ENCODE data around the gene EVL.

GRCh38 chr14:100022772-100023451, 42.3 kb upstream of the EVL start:
- TF ChIP-seq POLR2A (IDR thresholded peaks at IDR 0.05), result no peak
- no peak for TF ChIP-seq CTCF (IDR thresholded peaks at IDR 0.05)
